HG02588 (cell line): ENCODE measurements around the gene MSLN.
"Not testable (repeated sequence)": the region's sequence is repeated elsewhere in the genome, so short reads cannot be mapped to it uniquely, and the experiment has no call there.

Experiments
- ATAC-seq: cut with Tn5 transposase; IDR thresholded peaks from one replicate; pipeline ENCODE4 v1.9.1; 2021; ENCODE audit warnings: mild to moderate bottlenecking, moderate library complexity; ENCODE audit not compliant: unreplicated experiment

Gene MSLN

GRCh38 chr16:734208-734980, 26.1 kb upstream of the MSLN start:
- no peak for ATAC-seq

- no peak for ATAC-seq
Measured at GRCh38 chr16:734981-735881, 25.3 kb upstream of the MSLN start.

GRCh38 chr16:735982-736453, 24.5 kb upstream of the MSLN start:
- ATAC-seq = no peak

- ATAC-seq = no peak
Measured at GRCh38 chr16:736936-737481, 23.5 kb upstream of the MSLN start.

GRCh38 chr16:739560-740458, 20.7 kb upstream of the MSLN start:
- ATAC-seq = no peak

GRCh38 chr16:740459-740763, 20.1 kb upstream of the MSLN start:
- ATAC-seq = peak; percentile 15

GRCh38 chr16:740764-741505, 19.6 kb upstream of the MSLN start, which contains the start of gene CIAO3:
CIAO3 (minus strand) TSS chr16:740997; CDS start chr16:740985, 12 bp downstream.
- peak; percentile 60 for ATAC-seq

GRCh38 chr16:741986-742629, 18.4 kb upstream of the MSLN start:
- no peak for ATAC-seq

GRCh38 chr16:742894-743293, 17.6 kb upstream of the MSLN start:
- not testable (repeated sequence) for ATAC-seq

GRCh38 chr16:743794-744500, 16.6 kb upstream of the MSLN start:
- ATAC-seq = no peak

GRCh38 chr16:745739-746138, 14.8 kb upstream of the MSLN start:
- ATAC-seq = no peak

- no peak for ATAC-seq
Measured at GRCh38 chr16:746637-747036, 13.9 kb upstream of the MSLN start.

GRCh38 chr16:747978-748746, 12.4 kb upstream of the MSLN start:
- no peak for ATAC-seq

GRCh38 chr16:749010-749409, 11.5 kb upstream of the MSLN start:
- ATAC-seq = no peak

GRCh38 chr16:750485-750884, 10.0 kb upstream of the MSLN start:
- ATAC-seq = no peak

GRCh38 chr16:751152-752006, 9.2 kb upstream of the MSLN start:
- no peak for ATAC-seq

- no peak for ATAC-seq
Measured at GRCh38 chr16:752007-752312, 8.6 kb upstream of the MSLN start.
